CD4-positive, alpha-beta T cell treated with Interleukin-17A for 1 hour (primary cell): ENCODE data around the gene PIM2.
"Not testable (repeated sequence)": the region's sequence is repeated elsewhere in the genome, so short reads cannot be mapped to it uniquely, and the experiment has no call there.

ENCODE experiments used
- DNase-seq: peaks from one replicate; pipeline ENCODE4 v3.0.0-alpha.2; 2020

Gene PIM2

GRCh38 chrX:48904180-48904579 is 14.6 kb downstream of the PIM2 start:
- no peak for DNase-seq

- no peak for DNase-seq
Observed at GRCh38 chrX:48903290-48903689, 15.5 kb downstream of the PIM2 start.

GRCh38 chrX:48902776-48903175 is 16.0 kb downstream of the PIM2 start:
- no peak for DNase-seq

DNA sequence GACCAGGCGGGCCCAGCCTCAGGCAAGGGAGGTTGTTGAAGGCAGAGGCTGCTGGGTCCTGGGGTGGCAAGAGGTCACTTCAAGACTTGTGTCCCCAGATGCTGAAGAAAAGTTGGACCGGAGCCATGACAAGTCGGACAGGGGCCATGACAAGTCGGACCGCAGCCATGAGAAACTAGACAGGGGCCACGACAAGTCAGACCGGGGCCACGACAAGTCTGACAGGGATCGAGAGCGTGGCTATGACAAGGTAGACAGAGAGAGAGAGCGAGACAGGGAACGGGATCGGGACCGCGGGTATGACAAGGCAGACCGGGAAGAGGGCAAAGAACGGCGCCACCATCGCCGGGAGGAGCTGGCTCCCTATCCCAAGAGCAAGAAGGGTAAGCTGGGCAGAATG is 16.7 kb downstream of the PIM2 start:
- no peak for DNase-seq

DNA sequence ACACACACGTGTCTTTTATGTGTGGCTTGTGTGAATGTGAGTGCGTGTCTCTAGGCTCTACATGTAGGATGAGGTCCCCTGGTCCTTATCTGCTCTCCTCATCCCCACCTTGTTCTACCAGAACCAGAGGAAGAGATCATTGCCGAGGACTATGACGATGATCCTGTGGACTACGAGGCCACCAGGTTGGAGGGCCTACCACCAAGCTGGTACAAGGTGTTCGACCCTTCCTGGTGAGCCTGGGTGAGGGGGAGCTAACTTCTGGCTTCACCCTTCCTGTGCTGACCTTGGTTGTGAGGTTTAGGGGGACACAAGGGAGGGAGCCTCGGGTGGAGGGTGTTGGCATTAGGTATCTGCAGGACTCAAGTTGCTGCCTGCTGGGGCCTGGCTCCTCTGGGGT is 17.8 kb downstream of the PIM2 start:
- DNase-seq, result no peak

DNA sequence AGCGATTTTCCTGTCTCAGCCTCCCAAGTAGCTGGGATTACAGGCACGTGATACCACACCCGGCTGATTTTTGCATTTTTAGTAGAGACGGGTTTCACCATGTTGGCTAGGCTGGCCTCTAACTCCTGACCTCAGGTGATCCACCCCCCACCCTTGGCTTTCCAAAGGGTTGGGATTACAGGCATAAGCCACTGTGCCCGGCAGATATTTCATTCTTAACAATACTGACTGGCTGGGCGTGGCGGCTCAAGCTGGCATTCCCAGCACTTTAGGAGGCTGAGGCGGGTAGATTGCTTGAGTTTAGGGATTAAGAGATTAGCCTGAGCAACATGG is 19.8 kb downstream of the PIM2 start:
- DNase-seq, result no peak

- peak; percentile 94 for DNase-seq
Observed at GRCh38 chrX:48897625-48898306, 21.1 kb downstream of the PIM2 start, which contains the start of the genes PQBP1 and TIMM17B. Gene PQBP1, plus strand, starts transcription at chrX:48897930. Its CDS starts 580 bp downstream, at chrX:48898510. Gene TIMM17B, minus strand, starts transcription at chrX:48897768. Its CDS starts 19 bp downstream, at chrX:48897749.

DNA sequence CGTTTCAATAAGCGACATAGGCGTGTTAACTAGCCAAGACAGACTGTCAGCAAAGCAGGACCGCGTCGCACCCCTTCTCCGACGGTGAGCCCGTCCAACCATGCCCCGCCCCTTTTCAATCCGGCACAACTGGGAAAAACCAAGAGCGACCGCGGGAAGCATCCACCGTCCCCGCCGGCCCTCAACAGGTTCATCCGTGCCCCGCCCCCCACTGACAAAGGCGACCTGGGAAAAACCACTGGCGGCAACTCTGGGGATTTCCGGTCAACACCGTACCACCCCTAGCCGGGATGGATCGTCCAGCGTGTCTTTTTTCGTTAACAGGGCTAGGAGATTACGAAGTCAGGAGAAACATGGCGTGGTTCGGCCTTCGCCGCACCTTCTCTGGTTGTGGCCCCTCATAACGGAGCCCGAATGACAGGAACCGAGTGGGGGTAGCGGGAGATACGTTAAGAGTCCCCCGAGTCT is 21.6 kb downstream of the PIM2 start:
- DNase-seq, result peak; percentile 83

- DNase-seq, result no peak
Observed at GRCh38 chrX:48896611-48897011, 22.2 kb downstream of the PIM2 start.

- no peak for DNase-seq
Observed at GRCh38 chrX:48894891-48895290, 23.9 kb downstream of the PIM2 start.

DNA sequence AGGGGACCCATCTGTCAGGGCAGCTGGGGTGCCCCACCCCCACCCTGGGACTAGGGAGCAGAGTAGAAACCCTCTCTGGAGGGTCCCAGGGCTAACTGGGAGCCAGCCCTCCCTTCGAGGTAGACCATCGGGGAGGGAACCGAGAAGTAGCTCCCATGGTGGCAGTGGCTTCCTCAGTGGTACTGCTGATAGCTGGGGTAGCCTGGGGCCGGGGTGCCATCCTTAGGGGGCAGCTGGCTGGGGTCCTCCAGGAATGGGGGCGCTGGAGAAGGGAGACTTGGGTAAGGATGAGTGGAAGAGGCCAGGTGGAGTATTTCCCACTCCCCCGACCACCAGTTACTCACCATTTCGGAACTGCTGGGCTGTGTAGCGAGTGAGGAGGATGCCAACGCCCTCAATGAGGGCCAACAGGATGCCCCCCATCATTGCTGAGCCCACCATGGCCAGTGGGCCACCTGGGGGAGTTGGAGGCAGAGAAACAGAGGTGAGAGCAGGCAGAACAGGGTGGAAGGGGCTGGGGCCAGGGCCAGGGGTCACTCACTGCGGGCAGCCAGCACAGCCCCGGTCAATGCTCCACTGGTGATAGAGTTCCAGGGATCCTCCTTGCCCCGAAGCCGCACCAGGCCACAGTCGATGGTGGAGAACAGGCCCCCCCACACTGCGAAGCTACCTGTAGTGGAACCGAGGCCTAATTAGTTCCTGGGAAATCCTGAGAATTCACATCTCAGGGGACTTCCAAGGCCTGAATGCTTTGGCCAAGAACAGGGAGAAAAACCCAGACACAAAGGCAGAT is 25.1 kb downstream of the PIM2 start:
- DNase-seq, result no peak

- no peak for DNase-seq
Observed at GRCh38 chrX:48892896-48893295, 25.9 kb downstream of the PIM2 start.

DNA sequence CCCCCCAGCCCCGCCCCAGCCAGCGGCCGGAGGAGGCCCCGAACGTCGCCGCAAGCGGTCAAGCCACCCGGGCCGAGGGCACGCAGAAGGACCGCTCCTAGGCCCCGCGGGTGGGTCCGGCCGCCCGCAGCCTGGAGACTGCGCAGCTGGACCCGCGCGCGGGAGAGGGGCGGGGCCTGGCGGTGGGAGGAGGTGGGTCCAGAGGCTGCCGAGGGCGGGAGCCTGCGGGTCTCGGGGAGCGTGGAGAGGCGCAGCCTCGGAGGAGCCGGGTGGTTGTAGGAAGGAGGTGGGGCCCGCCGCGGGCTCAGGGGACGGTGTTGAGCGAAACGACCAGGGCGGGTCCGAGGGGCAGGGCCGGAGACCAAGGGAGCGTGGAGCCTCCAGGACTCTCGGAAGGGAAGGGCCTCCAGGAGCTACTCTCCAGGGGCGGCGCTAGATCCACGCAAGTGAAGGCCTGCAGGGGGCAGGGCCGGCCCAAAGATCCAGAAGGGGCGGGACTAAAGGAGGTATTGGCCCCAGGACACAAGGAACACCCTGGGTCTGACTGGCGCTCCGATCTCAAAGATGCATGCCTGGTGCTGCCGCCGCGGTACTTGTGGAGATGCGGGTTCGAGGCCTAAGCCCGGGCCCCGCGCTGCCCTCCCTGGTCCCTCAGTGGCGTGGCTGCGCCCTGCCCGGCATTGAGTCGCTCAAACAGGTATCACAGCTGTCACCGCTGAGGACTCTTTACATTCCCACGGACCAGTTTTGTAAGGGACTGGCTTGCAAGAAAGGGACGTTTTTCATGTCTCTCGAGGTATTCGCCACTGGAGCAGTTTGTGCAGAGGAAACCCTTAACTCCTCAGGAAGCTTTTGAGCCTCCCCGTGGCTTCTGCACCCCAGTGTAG is 27.2 kb downstream of the PIM2 start:
- DNase-seq, result peak; percentile 85

DNA sequence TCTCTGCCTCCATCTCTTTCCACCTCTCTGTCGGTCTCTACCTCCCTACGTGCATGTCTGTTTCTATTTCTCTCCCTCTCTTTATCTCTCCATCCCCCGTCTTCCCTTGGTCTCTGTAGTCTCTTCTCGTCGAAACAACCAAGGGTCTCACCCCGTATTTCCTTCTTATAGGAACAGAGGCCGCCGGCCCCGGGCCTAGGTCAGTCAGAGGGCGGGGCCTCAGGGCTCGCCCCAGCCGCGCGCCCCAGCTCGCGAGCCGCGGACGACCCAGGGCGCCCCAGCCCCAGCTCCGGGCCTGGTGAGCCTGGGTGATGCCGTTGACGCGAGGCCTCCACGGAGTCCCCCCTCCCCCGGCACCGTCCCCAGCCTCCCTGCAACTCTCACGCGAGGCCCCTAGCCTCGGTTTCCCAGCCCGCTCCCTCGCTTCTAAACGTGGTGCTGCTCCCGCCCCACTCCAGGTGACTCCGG is 27.9 kb downstream of the PIM2 start:
- DNase-seq, result no peak

DNA sequence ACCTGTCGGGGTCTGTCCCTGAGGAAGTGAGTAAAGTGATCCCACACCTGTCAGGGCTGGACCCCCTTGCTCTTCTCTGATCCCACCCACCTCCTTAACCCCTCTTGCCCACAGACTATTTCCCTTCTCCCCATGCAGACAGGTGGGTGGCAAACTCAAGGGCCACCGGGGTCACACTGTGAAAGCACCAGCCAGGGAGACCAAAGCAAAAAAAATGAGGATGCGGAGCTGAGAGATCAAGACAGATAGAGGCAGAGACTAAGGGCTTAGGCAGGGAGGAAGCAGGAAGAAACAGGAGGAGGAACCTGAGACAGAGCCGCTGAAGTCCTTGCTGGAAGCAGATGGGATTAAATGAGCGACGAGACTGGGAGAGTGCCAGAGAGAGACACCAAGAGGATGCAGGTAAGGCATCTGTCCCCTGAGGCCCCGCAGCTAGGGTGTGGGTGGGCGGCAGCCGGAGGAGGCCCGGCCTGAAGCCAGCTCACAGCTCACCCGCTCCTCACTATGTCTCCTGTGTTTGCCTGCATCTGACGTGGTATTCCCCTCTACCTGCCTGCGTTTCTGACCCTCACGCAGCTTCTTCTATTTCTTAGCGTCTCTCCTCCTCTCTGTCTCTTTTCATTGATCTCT is 28.4 kb downstream of the PIM2 start:
- no peak for DNase-seq

DNA sequence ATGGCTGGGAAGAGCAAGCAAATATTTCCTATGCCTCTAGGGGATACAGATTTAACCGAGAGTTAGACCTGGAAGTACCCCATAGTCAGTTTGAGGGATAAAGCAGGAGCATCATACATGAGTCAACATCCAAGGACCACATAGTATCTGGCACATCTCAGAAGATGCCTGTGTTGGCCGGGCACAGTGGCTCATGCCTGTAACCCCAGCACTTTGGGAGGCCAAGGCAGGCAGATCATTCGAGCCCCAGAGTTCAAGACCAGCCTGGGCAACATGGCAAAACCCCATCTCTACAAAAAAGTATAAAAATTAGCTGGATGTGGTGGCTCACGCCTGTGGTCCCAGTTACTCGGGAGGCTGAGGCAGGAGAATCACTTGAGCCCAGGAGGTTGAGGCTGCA is 32.2 kb downstream of the PIM2 start:
- DNase-seq, result not testable (repeated sequence)

GRCh38 chrX:48883729-48884128 is 35.1 kb downstream of the PIM2 start:
- no peak for DNase-seq

DNA sequence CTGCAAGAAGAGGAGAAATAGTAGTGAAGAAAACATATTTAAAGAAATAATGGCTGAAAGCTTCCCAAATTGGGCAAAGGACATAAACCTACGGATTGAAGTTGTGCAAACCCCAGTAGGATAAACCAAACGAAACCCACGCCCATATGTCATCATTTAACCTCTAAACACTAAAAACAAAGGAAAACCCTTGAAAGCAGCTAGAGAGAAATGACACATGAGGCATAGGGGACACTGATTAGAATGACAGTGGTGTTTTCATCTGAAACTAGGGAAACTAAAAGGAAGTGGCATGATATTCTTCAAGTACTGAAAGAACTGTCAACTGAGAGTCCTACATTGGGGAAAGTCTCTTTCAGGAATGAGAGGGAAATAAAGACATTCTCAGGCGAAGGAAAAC is 41.9 kb downstream of the PIM2 start:
- not testable (repeated sequence) for DNase-seq

DNA sequence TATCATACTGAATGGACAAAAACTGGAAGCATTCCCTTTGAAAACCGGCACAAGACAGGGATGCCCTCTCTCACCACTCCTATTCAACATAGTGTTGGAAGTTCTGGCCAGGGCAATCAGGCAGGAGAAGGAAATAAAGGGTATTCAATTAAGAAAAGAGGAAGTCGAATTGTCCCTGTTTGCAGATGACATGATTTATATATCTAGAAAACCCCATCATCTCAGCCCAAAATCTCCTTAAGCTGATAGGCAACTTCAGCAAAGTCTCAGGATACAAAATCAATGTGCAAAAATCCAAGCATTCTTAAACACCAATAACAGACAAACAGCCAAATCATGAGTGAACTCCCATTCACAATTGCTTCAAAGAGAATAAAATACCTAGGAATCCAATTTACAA is 46.8 kb downstream of the PIM2 start:
- DNase-seq, result not testable (repeated sequence)

- DNase-seq, result no peak
Observed at GRCh38 chrX:48864210-48864609, 54.6 kb downstream of the PIM2 start.
